Measurements from ENCODE around the gene NUP58.
A peak's percentile ranks its signal among the peaks of the same experiment; 100 is the strongest.
"Not testable (repeated sequence)": the region's sequence is repeated elsewhere in the genome, so short reads cannot be mapped to it uniquely, and the experiment has no call there.

The NUP58 gene

DNA sequence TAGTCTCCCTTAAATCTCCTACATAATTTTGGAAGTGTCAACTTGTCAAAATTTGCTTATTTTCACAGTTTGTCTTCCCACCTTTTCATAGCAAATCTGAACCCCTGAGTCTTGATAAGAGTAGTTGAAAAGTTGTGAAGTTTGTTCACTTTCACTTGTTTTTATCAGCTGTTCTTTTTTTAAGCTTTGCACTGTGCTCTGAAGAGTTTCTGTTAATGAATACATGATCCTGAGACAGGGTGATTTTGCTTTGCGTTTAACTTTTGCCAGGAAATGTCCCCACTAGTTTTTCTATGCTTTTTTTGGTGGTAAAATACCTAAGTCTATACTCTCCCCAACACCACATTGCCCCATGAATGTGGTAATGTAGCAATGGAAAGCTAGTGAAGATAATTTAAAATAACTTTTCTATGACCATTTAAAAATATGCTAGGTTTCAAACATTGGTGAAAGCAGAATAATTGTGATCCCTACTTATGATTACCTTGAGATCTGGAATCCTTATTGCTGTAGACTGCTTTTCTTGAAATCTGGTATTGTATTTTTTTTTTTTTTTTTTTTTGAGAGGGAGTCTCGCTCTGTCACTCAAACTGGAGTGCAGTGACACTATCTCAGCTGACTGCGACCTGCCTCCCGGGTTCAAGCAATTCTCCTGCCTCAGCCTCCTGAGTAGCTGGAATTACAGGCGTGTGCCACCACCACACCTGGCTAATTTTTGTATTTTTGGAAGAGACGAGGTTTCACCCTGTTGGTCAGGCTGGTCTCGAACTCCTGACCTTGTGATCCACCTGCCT is 5.4 kb downstream of the NUP58 start:
- DNase-seq = no peak

DNA sequence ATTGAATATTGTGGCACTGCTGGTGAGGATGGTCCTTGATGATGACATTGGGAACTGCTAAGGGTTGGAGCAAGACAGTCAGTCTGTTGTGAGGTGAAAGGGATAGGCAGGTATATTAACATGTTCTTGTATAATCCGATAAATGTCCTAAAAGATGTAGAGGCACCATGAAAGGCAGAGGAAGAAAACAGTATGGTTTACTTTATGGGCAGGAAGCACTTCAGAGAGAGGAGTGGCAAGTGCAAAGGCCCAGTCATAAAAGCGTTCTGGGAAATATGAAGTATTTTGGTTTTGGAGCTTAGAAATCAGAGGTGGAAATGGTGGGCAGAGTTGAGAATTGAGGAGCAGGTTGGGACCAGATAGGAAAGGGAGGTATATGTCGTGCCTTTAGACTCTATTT is 9.5 kb downstream of the NUP58 start:
- DNase-seq = no peak

DNA sequence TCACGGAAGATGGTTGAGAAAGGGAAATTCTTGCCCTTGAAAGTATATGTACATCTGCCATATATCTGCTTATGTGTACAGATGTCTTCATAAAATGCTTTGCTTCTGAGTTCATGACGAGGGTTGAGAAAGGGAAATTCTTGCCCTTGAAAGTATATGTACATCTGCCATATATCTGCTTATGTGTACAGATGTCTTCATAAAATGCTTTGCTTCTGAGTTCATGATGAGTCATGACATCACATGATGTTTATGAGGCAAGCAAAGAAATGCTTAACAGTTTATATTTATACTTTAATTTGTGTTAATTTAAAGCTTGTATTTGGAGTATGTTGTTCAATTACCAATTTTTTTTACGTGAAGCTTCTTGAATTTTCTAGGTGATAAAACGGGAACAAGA is 17.5 kb downstream of the NUP58 start:
- DNase-seq = peak; percentile 60

DNA sequence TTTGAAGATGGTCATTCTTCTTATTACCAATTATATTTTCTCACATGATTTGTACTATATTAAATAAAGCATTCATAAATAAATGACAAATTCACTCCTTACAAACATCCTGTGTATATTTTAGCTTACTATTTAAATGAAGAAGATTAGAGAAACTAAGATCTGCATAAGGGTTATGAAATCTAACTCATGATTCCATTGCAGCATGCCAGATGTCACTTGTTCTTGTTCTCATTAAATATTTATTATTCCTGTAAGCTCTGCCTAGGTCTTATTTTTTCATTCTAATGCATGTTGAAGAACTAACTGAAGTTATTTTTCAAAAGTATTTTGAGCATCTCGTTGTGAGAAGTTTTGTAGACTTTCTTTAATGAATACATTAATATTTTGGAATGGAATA is 18.3 kb downstream of the NUP58 start:
- DNase-seq = no peak

DNA sequence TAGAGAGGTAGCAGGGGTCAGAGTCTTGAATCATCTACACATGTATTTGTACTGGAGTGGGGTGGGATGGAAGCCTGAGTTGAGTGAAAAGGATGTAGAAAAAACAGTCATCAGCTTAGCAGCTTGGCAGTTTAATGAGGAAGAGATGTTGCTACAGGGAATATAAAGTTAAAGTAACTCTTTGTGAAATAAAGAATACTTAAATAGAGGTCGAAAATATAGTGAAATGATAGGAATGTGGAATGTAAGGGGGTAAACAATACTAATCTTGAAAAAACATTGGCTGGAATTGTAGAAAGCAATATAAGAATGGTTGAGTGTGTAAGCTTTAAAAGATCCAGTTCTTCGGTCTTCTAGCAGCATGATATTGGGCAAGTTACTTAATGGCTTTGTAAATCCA is 22.7 kb downstream of the NUP58 start:
- no peak for DNase-seq

DNA sequence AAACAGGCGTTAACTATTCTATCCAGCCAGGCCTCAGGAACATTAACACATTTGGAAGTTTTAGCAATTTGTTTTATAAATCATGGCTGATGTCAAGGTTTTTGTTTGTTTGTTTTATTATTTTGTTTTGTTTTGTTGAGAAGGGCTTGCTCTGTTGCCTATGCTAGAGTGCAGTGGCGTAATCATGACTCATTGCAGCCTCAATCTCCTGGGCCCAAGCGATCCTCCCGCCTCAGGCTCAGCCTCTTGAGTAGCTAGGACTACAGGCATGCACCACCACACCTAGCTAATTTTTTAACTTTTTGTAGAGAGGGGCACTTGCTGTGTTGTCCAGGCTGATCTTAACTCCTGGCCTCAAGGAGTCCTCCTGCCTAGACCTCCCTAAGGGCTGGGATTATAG is 28.3 kb downstream of the NUP58 start:
- DNase-seq = peak; percentile 10

DNA sequence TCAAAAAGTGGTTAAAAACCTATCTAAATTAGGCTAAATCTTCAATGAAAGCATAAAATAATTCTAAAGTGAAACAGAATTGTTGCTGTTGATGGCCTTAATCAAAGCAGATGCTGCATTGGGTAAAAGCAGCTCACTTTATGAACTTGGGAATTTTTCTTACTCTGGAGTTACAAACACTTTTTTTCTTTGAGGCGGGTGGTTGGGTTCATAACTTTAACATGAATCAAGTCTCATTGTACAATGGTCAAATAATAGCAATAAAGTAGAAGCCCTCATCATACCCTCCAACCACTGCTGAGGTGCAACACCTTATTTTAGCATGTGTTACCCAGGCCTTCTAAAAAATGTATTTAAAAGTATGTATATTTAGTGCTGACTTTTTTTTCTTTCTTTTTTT is 29.1 kb downstream of the NUP58 start:
- peak; percentile 16 for DNase-seq

DNA sequence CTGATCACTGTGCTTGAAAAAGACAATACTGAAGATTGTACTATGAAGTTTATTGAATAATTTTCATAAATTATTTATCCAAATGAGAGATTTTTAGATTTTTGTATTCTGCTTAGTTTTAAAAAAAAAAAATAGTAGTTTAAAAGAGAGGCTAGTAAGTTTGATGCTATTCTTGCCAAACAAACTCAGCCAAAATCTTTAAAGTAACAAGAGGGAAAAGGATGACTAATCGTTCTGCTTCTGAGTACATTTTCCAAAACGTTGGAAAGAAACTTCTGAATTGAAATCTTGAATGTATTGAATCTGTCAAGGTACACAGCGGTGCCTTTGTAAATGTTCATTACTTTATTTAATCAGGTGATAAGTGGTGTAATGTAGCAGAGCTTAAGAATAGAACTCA is 34.4 kb downstream of the NUP58 start:
- no peak for DNase-seq

DNA sequence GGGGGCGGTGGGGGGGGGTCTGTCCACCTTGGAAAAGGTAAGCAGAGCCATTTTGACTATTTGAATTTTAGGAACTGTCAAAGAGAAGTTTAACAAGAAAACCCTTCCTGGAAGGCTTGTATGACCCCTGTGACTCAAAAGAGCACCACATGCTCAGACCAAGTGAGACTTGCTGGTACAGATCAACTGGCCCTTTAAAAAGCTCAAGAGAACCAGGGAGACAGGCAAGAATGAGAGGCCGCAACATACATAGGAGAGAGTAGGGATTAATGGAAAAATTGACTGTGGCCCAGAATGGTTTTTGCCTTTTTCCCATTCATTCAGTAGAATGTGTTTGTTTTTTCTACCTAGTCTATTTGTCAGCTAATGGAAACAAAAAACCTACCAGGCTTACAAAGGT is 44.2 kb downstream of the NUP58 start:
- no peak for DNase-seq

DNA sequence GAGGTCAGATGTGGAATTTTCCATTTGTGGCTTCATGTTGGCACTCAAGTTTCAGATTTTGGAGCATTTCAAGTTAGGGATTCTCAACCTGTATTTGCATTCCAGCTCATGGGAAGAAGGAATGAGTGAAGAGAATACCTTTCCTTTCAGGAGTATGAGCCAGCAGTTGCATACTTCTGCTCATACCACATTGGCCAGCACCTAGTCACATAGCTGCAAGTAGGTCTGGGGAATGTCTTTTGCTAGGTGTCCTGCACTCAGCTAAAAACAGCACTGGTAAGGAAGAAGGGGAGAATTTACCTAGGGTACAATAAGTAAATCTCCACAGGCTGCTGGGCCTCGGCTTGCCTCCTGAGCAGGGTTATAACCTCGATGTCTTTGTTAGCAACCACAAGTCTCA is 45.7 kb downstream of the NUP58 start:
- DNase-seq = no peak

DNA sequence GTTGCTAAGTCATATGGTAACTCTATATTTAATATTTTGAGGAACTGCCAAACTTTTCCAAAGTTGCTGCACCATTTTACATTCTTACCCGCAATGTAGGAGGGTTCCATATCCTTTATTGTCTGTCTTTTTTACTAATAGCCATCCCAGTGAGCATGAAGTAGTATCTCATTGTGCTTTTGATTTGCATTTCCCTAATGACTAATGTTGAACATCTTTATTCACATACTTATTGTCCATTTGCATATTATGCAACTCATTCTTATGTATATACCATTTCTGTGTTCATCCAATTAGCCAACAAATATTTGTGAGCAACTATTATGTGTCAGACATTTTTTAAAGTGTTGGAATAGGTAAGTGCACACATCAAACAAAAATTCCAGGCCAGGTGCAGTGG is 50.0 kb downstream of the NUP58 start:
- no peak for DNase-seq

DNA sequence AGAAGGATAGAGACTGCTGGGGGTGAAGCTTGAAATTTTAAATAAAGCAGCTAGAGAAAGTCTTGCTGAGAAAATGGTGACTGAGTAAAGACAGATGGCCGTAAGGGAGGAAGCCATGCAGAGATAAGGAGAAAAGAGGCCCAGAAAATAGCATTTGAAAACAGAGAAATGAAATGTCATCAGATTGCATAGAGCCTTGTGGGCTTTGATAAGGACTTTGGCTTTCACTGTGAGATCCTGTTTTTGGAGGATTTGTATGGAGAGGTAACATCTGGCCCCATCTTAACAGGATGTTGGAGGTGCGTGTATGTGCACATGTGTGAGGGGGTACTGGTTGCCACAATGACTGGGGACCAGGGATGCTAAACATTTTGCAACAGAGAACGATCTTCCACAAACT is 50.8 kb downstream of the NUP58 start:
- no peak for DNase-seq

DNA sequence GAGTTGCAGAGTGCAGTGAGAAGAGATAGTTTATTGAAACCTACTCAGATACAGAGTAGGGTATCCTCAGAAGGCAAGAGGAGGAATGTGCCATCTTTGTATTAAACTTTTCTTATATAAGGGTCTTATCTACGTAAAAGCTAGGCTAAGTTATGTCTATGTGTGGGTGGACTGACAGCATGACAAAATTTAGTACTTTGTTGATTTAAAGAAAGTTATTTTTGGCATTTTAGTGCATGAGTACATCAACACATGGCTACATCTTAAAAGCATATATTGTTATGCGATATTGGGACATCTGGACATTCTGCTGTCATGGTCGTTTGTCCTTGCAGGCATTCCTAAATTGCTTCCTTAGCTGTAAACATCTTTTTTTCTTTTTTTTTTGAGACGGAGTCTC is 51.4 kb downstream of the NUP58 start:
- DNase-seq = no peak

DNA sequence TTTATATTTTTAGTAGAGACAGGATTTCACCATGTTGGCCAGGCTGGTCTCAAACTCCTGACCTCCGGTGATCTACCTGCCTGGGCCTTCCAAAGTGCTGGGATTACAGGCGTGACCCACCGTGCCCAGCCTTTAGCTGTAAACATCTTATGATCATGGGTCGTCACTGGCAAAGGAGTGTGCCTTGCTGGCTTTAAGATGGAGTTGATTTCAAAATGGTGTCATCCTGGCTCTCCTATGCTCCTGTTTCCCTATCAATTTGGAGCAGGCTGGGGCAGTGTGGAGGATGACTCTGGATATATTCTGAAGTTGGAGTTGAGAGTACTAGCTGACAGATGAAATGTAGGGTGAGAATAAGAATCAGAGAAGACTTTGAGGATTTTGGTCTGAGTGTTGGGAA is 51.9 kb downstream of the NUP58 start:
- DNase-seq = no peak

DNA sequence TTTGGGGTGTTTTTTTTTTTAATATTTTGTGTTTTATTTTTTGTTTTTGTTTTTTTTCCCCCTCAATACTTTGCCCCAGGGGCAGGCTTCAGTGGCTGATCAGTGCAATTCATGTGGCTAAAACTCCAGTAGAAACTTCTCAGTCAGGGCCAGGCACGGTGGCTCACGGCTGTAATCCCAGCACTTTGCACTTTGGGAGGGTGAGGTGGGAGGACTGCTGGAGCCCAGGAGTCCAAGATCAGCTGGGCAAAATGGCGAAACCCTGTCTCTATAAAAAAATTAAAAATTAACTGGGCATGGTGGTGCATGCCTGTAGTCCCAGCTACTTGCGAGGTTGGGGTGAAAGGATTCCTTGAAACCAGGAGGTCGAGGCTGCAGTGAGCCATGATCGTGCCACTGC is 53.0 kb downstream of the NUP58 start:
- DNase-seq = no peak

DNA sequence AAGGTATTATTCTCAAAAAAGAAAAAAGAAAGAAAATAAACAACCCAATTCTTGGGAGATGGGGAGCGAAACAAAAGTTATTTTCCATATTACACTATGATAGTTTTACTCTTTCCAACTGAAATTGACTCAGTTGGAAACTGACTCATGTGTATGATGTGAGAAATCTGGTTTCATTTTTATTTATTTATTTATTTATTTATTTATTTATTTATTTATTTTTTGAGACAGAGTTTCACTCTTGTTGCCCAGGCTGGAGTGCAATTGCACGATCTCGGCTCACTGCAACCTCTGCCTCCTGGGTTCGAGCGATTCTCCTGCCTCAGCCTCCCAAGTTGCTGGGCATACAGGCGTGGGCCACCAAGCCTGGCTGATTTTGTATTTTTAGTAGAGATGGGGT is 59.0 kb downstream of the NUP58 start:
- not testable (repeated sequence) for DNase-seq

DNA sequence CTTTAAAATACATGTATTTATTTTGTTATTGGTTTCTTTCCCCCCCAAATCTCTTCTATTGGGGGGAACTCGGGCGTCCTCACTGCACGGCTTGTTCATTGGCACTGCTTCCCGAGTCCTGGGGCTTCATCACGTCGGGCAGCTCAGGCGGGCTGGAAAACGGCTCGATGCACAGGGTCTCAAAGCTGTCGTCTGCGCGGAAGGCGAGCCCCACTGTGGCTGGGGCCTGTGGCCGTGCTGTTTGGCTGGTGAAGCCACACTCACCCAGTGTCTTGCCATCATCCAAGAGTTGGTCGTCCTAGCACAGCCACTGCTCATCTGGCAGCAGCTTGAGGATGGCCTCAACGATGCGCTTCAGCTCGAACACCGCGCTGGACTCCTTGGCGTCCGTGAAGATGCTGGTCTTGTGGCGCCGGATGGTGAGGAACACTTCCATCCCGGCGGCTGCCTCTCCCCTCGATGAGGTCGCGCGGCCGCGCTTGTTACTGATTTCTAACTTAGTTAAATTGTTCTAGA is 64.4 kb downstream of the NUP58 start:
- DNase-seq = no peak

DNA sequence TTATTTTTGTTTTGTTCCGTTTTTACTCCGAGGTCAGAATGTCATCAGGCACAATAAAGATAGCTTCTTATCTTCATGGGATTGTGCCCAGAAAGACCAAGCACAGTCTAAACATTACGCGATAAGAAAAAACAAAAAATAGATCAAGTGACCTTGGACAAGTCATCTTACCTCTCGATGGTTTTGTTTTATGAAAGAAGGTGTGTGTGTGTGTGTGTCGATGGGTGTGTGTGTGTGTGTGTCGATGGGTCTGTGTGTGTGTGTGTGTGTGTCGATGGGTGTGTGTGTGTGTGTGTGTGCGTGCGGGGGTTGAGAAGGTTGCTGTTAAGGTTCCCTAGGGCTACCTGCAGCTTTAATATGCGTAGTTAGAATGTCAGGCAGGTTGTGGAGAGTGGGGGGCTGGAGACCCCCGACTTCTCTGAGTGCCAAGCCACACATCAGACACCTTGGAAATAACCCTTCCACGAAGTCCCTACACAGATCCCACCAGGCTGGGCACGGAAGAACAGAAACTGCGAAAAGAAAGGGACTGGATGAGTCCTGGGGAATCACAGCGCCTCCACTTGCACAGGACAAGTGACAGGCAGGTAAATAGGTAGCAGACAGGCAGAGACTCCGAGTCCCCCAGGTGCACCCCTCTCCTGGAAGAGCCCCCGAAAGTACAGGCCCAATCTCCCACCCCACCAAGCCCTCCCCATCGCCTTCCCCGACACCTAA is 69.9 kb downstream of the NUP58 start:
- no peak for DNase-seq

DNA sequence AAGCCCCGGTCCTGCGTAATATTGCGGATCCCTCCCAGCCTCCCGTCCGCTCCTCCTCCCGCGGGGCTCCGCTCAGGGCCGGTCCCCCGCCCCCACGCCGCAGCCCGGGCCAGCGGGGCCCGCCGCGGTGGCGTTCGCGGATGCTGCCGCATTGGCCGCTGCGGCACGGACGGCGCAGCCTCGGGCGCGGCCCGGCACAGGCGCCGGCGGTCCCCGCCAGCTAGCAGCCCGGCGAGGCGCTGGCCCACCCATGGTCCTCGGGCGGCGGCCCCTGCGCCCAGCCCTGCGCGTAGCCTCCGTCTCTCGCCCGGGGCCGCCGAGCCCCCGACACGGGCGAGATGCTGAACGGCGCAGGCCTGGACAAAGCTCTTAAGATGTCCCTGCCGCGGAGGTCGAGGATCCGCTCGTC is 70.5 kb downstream of the NUP58 start, which contains the start of gene ATP8A2:
Gene ATP8A2 (plus strand): TSS at position 100 of the 409 bp plus-strand sequence. CDS start 239 bp downstream, at position 339.
- DNase-seq = no peak

DNA sequence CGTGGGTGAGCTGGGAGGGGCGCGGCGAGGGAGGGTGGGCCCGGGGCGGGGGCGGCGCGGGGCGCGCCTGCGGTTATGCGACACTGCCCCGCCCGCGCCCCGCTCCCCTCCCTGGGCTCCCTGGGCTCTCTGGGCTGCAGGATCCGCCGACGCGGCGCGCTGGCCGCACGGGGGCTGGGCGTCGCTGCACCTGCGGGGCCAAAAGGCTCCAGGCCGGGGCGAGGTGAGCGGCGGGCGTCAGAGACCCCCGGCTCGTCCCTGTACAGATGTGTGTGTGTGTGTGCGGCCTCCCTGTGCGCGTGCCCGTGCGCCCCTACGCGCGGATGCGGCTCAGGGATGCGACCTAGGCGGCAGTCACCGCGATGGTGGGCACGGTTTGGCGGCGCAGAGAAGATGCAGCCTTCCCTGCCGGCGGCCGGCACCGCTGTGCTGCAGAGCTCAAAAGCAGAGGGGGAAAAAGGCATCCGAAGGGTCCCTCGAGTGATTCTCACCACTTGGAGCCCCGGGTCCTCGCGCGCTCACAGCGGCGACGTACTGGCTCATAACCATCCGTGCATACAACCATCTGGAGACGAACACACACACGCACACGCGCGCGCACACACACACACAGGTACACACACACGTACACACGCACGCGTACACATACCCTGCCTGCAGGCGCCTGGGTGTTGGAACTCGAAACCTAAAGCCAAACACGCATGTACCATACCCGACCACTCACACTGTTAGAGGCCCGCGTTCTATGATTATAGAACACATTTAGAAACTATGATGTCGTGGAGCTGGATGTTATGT is 71.1 kb downstream of the NUP58 start:
- DNase-seq = no peak

DNA sequence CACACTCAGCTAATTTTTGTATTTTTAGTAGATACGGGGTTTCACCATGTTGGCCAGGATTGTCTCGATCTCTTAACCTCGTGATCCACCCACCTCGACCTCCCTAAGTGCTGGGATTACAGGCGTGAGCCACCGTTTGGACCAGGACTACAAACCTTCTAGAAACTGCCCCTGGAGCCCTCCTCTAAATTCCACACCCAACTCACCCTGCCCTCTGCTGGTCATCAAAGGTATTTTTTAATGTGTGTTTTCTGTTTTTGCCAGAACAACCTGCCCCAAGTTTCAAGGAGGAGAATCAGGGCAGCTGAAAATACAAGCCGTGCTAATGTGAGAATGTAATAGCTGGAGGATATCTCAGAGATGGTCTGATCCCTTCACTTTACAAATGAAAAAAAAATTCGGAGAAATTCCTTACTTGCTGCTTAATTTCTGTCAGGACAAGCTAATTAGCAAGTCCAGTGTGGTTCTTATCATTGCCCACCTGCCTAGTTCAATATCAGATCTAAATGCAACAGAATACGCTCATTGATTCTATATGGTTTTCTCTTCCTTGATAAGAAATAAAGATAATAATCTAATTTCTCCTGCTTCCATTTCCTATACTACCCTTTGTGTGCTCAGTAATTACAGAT is 74.4 kb downstream of the NUP58 start:
- DNase-seq = peak; percentile 33

DNA sequence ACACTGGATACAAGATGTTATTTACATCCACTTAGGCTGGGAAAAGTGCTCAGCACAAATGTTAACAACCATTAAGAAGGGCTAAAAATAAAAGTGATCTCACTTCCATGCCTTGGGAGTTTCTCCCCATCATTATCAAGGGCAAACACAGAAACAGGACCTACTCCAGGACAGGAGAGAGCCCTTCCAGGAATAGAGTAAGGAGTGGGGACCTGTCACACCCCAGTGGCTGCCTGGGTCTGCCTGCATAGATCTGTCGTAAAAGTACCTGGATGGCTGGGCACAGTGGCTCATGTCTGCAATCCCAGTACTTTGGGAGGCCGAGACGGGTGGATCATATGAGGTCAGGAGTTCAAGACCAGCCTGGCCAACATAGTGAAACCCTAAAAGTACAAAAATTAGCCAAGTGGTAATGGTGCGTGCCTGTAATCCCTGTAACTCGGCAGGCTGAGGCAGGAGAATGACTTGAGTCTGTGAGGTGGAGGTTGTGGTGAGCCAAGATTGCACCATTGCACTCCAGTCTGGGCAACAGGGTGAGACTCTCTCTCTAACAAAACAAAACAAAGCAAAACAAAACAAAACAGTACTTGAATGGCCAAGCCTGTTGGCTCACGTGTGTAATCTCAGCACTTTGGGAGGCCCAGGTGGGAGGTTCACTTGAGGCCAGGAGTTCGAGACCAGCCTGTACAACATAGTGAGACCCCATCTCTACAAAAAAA is 76.0 kb downstream of the NUP58 start:
- DNase-seq = no peak
